Measurements from ENCODE around the gene RABGAP1L.
"Not testable (repeated sequence)": the region's sequence is repeated elsewhere in the genome, so short reads cannot be mapped to it uniquely, and the experiment has no call there.

The RABGAP1L gene

DNA sequence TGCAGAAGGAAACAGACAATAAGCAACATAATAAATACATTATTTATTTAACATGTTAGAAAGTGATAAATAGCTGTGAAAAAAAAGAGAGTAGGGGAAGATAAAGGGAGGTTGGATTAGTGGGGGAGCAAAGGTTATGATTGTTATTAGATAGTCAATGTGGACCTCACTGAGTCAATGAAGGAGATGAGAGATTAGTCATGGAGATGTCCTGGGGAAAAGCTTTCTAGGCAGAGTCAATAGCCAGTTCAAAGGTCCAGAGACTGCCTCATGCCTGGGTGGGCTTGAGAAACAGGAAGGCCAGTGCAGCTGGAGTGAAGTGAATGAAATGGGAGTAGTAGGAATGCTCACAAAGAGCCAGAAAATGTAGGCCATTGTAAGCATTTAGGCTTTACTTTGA is 653.3 kb downstream of the RABGAP1L start:
- Mint-ChIP-seq H3K9me3 (no peaks in the 10 kb centered on the region), H3K27ac (no peak overlapping the region)

DNA sequence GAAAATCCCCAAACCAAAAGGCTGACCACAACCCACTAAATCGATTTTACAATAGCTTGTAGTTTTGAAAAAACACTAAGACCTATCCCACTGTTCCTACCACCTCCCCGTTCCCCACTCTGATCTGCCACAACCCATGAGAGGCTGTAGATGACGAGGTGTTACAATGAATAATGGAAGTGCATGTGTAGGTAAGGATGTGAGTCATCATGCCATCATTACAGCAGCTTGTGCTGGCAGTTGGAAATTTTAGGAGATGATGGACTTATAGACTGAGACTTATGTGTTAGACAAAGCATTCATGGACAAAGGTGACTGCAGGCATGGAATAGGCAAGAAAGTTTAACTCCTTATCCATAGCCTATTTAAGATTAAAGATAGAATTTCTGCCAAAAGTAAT is 655.7 kb downstream of the RABGAP1L start:
- Mint-ChIP-seq H3K4me3 (no peak overlapping the region), H3K27ac (no peak overlapping the region), H3K27me3 (no peaks in the 10 kb centered on the region), H3K36me3 (ENCODE audit: low read depth) (peaks cover 27% of the 10 kb centered on the region), H3K4me1 (ENCODE audit: low read depth) (peaks cover 37% of the 10 kb centered on the region), H3K9me3 (peaks cover 6% of the 10 kb centered on the region)

More for the DNA sequence above, 653.3 kb downstream of the RABGAP1L start:
- Mint-ChIP-seq H3K4me3 (no peak overlapping the region), H3K4me1 (ENCODE audit: low read depth) (peaks cover 30% of the 10 kb centered on the region), H3K36me3 (ENCODE audit: low read depth) (peaks cover 20% of the 10 kb centered on the region), H3K27me3 (no peaks in the 10 kb centered on the region)

- peaks cover 6% of the 10 kb centered on the region for H3K9me3 Mint-ChIP-seq
- no peak overlapping the region for H3K27ac Mint-ChIP-seq
- peaks cover 35% of the 10 kb centered on the region for H3K4me1 Mint-ChIP-seq (ENCODE audit: low read depth)
- H3K36me3 Mint-ChIP-seq (ENCODE audit: low read depth): peaks cover 30% of the 10 kb centered on the region
- no peaks in the 10 kb centered on the region for H3K27me3 Mint-ChIP-seq
- no peak overlapping the region for H3K4me3 Mint-ChIP-seq
Observed at GRCh38 chr1:174815474-174815908, 656.2 kb downstream of the RABGAP1L start.

DNA sequence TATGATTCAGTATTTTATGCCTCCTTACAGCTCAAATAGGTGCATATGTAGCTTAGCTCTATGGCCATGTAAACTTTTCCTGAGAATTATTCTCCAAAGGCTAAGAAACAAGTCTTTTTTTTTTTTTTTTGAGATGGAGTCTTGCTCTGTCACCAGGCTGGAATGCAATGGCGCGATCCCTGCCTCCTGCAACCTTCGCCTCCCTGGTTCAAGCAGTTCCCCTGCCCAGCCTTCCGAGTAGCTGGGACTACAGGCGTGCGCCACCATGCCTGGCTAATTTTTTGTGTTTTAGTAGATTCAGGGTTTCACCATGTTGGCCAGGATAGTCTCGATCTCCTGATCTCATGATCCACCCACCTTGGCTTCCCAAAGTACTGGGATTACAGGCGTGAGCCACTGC is 657.3 kb downstream of the RABGAP1L start:
- peaks cover 37% of the 10 kb centered on the region for H3K36me3 Mint-ChIP-seq (ENCODE audit: low read depth)
- not testable (repeated sequence) for H3K4me3 Mint-ChIP-seq, H3K27ac Mint-ChIP-seq, H3K9me3 Mint-ChIP-seq, H3K27me3 Mint-ChIP-seq
- H3K4me1 Mint-ChIP-seq (ENCODE audit: low read depth): peaks cover 35% of the 10 kb centered on the region

DNA sequence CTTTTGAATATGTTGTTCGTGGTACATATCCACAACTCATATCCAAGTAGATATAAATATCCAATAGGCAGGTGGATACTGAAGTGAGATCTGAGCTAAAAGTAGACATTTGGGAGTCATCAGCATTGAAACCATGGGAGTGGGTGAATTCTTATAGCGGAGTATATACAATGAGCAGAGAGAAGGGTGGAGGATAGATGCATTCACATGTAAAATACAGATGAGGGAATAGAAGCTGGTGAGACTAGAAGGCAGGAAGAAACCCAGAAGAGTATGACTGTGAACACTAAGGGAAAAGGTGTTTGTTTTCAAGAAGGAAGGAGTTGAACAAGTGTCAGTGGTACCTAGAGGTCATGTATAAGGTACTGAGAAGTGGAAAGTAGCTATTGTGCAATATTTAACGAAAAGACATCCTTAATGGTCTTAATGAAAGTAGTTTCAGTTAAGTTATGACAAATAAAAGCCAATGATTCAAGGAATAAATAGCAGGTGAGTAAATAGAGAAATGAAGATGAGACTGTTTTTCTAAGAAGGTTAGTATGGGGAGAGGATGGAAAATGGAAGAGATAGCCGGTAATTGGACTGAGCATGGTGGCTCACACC is 658.8 kb downstream of the RABGAP1L start:
- Mint-ChIP-seq H3K27ac (no peak overlapping the region), H3K9me3 (peaks cover 6% of the 10 kb centered on the region), H3K27me3 (no peaks in the 10 kb centered on the region), H3K4me3 (no peak overlapping the region), H3K36me3 (ENCODE audit: low read depth) (peaks cover 23% of the 10 kb centered on the region), H3K4me1 (ENCODE audit: low read depth) (peaks cover 31% of the 10 kb centered on the region)

DNA sequence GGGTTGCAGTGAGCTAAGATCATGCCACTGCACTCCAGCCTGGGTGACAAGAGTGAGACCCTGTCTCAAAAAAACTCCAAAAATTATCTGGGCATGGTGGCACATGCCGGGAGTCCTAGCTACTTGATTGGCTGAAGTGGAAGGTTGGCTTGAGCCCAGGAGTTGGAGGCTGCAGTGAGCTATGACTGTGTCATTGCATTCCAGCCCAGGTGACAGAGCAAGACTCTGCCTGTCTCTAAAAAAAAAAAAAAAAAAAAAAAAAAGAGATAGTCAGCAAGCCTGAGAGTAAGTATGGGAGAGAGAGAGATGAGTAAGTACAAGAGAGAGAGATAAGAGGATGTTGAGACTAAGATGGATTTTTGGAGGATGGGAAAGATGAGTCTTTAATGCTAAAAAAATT is 659.6 kb downstream of the RABGAP1L start:
- Mint-ChIP-seq H3K27ac (no peak overlapping the region), H3K36me3 (ENCODE audit: low read depth) (peaks cover 22% of the 10 kb centered on the region), H3K4me3 (no peak overlapping the region), H3K27me3 (no peaks in the 10 kb centered on the region), H3K4me1 (ENCODE audit: low read depth) (peaks cover 30% of the 10 kb centered on the region), H3K9me3 (peaks cover 6% of the 10 kb centered on the region)

DNA sequence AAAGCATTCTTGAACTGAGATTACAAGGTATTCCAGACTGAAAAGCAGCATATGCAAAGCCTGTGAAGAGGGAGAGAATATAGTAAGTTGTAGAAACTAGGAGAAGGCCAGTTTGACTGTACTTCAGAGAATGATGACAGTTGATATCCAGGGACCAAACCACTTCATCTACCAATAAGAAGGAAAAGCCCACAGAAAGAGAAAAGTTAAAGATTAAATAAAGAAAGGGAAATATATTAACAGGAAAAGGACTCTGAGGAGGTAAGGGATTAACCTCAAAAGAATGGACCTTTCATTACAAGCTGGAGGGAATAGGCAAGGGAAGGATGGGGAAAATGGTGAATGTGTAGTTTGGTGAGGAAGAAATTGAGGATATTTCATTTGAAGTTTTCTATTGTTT is 660.3 kb downstream of the RABGAP1L start:
- H3K9me3 Mint-ChIP-seq: peaks cover 6% of the 10 kb centered on the region
- H3K4me1 Mint-ChIP-seq (ENCODE audit: low read depth): peaks cover 26% of the 10 kb centered on the region
- no peak overlapping the region for H3K4me3 Mint-ChIP-seq
- H3K27me3 Mint-ChIP-seq: no peaks in the 10 kb centered on the region
- H3K27ac Mint-ChIP-seq: no peak overlapping the region
- peaks cover 22% of the 10 kb centered on the region for H3K36me3 Mint-ChIP-seq (ENCODE audit: low read depth)

GRCh38 chr1:174825127-174825526 is 665.8 kb downstream of the RABGAP1L start:
- Mint-ChIP-seq H3K27me3 (no peaks in the 10 kb centered on the region), H3K27ac (no peak overlapping the region), H3K4me1 (ENCODE audit: low read depth) (no peaks in the 10 kb centered on the region), H3K4me3 (no peak overlapping the region), H3K9me3 (no peaks in the 10 kb centered on the region), H3K36me3 (ENCODE audit: low read depth) (peaks cover 20% of the 10 kb centered on the region)

DNA sequence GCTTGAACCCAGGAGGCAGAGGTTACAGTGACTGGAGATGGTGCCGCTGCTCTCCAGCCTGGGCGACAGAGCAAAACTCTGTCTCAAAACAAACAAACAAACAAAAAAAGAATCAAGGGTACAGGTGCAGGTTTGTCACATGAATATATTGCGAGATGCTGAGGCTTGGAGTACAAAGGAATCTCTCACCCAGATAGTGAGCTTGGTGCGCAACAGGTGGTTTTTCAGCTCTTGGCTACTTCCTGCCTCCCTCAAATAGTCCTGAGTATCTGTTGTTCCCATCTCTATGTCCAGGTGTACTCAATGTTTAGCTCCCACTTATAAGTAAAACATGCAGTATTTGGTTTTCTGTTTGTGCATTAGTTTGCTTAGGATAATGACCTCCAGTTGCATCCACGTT is 666.5 kb downstream of the RABGAP1L start:
- Mint-ChIP-seq H3K36me3 (ENCODE audit: low read depth) (peaks cover 16% of the 10 kb centered on the region), H3K9me3 (no peaks in the 10 kb centered on the region), H3K4me3 (no peak overlapping the region), H3K27me3 (no peaks in the 10 kb centered on the region), H3K4me1 (ENCODE audit: low read depth) (no peaks in the 10 kb centered on the region), H3K27ac (no peak overlapping the region)

DNA sequence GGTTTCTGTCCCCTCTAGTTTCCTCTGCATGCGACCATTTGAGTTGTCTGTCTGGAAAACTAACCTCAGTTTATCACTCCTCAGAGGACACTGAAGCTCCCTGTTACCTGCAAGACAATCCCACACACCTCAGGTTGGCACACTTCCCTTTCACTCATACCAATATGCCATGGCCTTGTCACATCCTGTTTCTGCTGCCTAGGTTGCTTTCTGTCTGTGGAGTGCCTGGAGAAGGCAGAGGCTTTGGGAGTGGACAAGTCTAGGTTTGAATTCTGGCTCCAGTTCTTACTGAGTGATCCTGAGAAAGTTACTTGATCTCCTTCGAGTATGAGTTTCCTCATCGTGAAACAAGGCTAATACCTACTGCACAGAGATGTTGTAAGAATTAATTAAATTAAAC is 668.9 kb downstream of the RABGAP1L start:
- H3K27ac Mint-ChIP-seq: no peak overlapping the region
- no peaks in the 10 kb centered on the region for H3K4me1 Mint-ChIP-seq (ENCODE audit: low read depth)
- no peaks in the 10 kb centered on the region for H3K9me3 Mint-ChIP-seq
- H3K4me3 Mint-ChIP-seq: no peak overlapping the region
- no peaks in the 10 kb centered on the region for H3K27me3 Mint-ChIP-seq
- H3K36me3 Mint-ChIP-seq (ENCODE audit: low read depth): peaks cover 9% of the 10 kb centered on the region

DNA sequence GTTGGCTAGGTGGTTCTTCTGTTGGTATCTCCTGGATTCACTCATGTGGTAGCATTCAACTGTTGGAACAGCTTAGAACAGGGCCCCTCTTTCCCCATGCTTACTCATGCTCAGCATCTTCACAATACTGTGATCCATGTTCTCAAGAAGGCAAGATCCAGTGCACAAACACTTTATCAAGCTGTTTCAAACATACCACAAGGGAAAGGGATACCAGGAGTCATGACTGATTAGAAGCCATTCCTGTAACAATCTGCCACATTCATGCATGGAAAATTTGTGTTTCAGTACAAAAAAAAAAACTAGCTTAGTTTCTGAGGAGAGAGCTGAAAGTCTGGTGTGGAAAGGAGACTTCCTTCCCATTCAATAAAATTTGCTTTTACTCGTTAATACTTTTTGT is 670.7 kb downstream of the RABGAP1L start:
- no peaks in the 10 kb centered on the region for H3K9me3 Mint-ChIP-seq
- no peak overlapping the region for H3K4me3 Mint-ChIP-seq
- no peak overlapping the region for H3K27ac Mint-ChIP-seq
- no peaks in the 10 kb centered on the region for H3K4me1 Mint-ChIP-seq (ENCODE audit: low read depth)
- peaks cover 9% of the 10 kb centered on the region for H3K36me3 Mint-ChIP-seq (ENCODE audit: low read depth)
- no peaks in the 10 kb centered on the region for H3K27me3 Mint-ChIP-seq

GRCh38 chr1:174836543-174836942 is 677.2 kb downstream of the RABGAP1L start:
- Mint-ChIP-seq H3K27ac (no peak overlapping the region), H3K4me1 (ENCODE audit: low read depth) (peaks cover 7% of the 10 kb centered on the region), H3K9me3 (no peaks in the 10 kb centered on the region), H3K4me3 (no peak overlapping the region), H3K36me3 (ENCODE audit: low read depth) (no peaks in the 10 kb centered on the region), H3K27me3 (no peaks in the 10 kb centered on the region)

GRCh38 chr1:174837386-174837785 is 678.1 kb downstream of the RABGAP1L start:
- peaks cover 12% of the 10 kb centered on the region for H3K4me1 Mint-ChIP-seq (ENCODE audit: low read depth)
- no peak overlapping the region for H3K4me3 Mint-ChIP-seq
- H3K36me3 Mint-ChIP-seq (ENCODE audit: low read depth): no peaks in the 10 kb centered on the region
- no peaks in the 10 kb centered on the region for H3K27me3 Mint-ChIP-seq
- no peak overlapping the region for H3K27ac Mint-ChIP-seq
- no peaks in the 10 kb centered on the region for H3K9me3 Mint-ChIP-seq

GRCh38 chr1:174839211-174839610 is 679.9 kb downstream of the RABGAP1L start:
- Mint-ChIP-seq H3K27me3 (no peaks in the 10 kb centered on the region), H3K4me3 (no peak overlapping the region), H3K9me3 (no peaks in the 10 kb centered on the region), H3K27ac (no peak overlapping the region), H3K4me1 (ENCODE audit: low read depth) (peaks cover 14% of the 10 kb centered on the region), H3K36me3 (ENCODE audit: low read depth) (no peaks in the 10 kb centered on the region)

DNA sequence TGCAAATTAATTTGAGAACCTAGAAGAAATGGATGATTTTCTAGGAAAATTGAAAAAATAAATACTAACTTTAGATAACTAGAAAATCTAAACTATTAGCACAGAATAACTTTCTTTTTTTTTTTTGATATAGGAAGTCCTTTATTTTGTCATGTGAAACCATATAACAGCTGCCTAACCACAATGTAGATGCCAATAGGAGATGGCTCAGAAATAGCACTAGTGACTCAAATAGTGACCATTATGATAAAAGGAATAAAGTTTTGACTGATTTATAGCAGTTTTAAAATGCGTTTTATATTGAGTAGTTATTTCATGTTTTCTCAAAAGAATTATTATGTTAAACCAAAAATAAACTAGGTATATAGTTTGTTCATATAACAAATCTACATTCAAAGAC is 682.4 kb downstream of the RABGAP1L start:
- no peak overlapping the region for H3K27ac Mint-ChIP-seq
- no peaks in the 10 kb centered on the region for H3K27me3 Mint-ChIP-seq
- no peaks in the 10 kb centered on the region for H3K36me3 Mint-ChIP-seq (ENCODE audit: low read depth)
- no peaks in the 10 kb centered on the region for H3K9me3 Mint-ChIP-seq
- no peak overlapping the region for H3K4me3 Mint-ChIP-seq
- H3K4me1 Mint-ChIP-seq (ENCODE audit: low read depth): peaks cover 14% of the 10 kb centered on the region
